HFFc6 (cell line): ENCODE results near the gene TMSB4X. TPM values are rescaled to one million over a fixed set of nuclear protein-coding genes. Genes with fewer than 3 reads are reported as not detected.

Source experiments
- DNase-seq: peaks from one replicate; pipeline ENCODE4 v3.0.0-alpha.2; 2018
- H3K27ac Mint-ChIP-seq: 2 replicates; pipeline ENCODE4 v1.8.0; 2020; ENCODE audit warnings: mild to moderate bottlenecking, mixed read lengths
- H3K27me3 Mint-ChIP-seq: 2 replicates; pipeline ENCODE4 v1.8.0; 2021; ENCODE audit warnings: mild to moderate bottlenecking, moderate library complexity, mixed read lengths; ENCODE audit not compliant: insufficient read depth
- H3K36me3 Mint-ChIP-seq: 2 replicates; pipeline ENCODE4 v1.8.0; 2021; ENCODE audit warnings: low read depth, mixed read lengths
- H3K4me1 Mint-ChIP-seq: 2 replicates; pipeline ENCODE4 v1.8.0; 2020; ENCODE audit warnings: low read depth, mixed read lengths
- H3K4me3 Mint-ChIP-seq: 2 replicates; pipeline ENCODE4 v1.8.0; 2020; ENCODE audit warnings: mild to moderate bottlenecking, moderate library complexity, mixed read lengths
- H3K9me3 Mint-ChIP-seq: 2 replicates; pipeline ENCODE4 v1.8.0; 2020; ENCODE audit warnings: mild to moderate bottlenecking, mixed read lengths
- CTCF ChIP-seq: fragments of 200-600 bp; sonication (generic); IDR thresholded peaks from 2 replicates; pipeline ENCODE4 v1.5.0; 2021; ENCODE audit warnings: antibody characterized with exemption, mild to moderate bottlenecking
- total RNA-seq, 6 experiments: library from RNA; stranded (reverse); fragmentation: NEBNext Ultra II Directional; extraction: Animal tissue kit (Norgen Biotek cat#: 25700); gene quantifications; 2 replicates in 1 of 6; 3 replicates in 5 of 6; pipeline ENCODE4 v1.2.3, GENCODE V29; 2021

The TMSB4X gene
- total RNA-seq, 6 experiments from 2014 or later: 2,364 to 3,067 (median 2,845) TPM

- Mint-ChIP-seq H3K36me3 (no peaks in the 10 kb centered on the region; the same call in 1 of the 2 replicates), H3K9me3 (no peaks in the 10 kb centered on the region), H3K4me1 (peaks cover 33% of the 10 kb centered on the region), H3K4me3 (no peak overlapping the region), H3K27me3 (no peaks in the 10 kb centered on the region), H3K27ac (no peak overlapping the region)
- no peak for TF ChIP-seq CTCF
- no peak for DNase-seq
Observed at GRCh38 chrX:12984603-12985319, 9.9 kb downstream of the TMSB4X start.

GRCh38 chrX:12985331-12985730, 10.4 kb downstream of the TMSB4X start:
- Mint-ChIP-seq H3K36me3 (no peaks in the 10 kb centered on the region; the same call in 1 of the 2 replicates), H3K27ac (no peak overlapping the region), H3K27me3 (no peaks in the 10 kb centered on the region), H3K4me1 (peaks cover 33% of the 10 kb centered on the region), H3K9me3 (no peaks in the 10 kb centered on the region), H3K4me3 (no peak overlapping the region)
- TF ChIP-seq CTCF: no peak
- no peak for DNase-seq

GRCh38 chrX:12986164-12986779, 11.4 kb downstream of the TMSB4X start:
- no peak for TF ChIP-seq CTCF
- H3K4me3 Mint-ChIP-seq: no peak overlapping the region
- H3K9me3 Mint-ChIP-seq: no peaks in the 10 kb centered on the region
- DNase-seq: no peak
- H3K36me3 Mint-ChIP-seq: no peaks in the 10 kb centered on the region; the same call in 1 of the 2 replicates
- H3K27me3 Mint-ChIP-seq: no peaks in the 10 kb centered on the region
- no peak overlapping the region for H3K27ac Mint-ChIP-seq
- peaks cover 33% of the 10 kb centered on the region for H3K4me1 Mint-ChIP-seq

- Mint-ChIP-seq H3K27ac (no peak overlapping the region), H3K9me3 (no peaks in the 10 kb centered on the region), H3K4me3 (no peak overlapping the region; the same call in 1 of the 2 replicates), H3K27me3 (no peaks in the 10 kb centered on the region), H3K4me1 (peaks cover 33% of the 10 kb centered on the region), H3K36me3 (no peaks in the 10 kb centered on the region; the same call in 1 of the 2 replicates)
- DNase-seq: no peak
- no peak for TF ChIP-seq CTCF
Observed at GRCh38 chrX:12986886-12987285, 12.0 kb downstream of the TMSB4X start.

- peaks cover 33% of the 10 kb centered on the region for H3K4me1 Mint-ChIP-seq
- no peak for DNase-seq
- no peaks in the 10 kb centered on the region for H3K27me3 Mint-ChIP-seq
- no peaks in the 10 kb centered on the region for H3K9me3 Mint-ChIP-seq
- H3K36me3 Mint-ChIP-seq: no peaks in the 10 kb centered on the region; the same call in 1 of the 2 replicates
- no peak overlapping the region for H3K27ac Mint-ChIP-seq
- TF ChIP-seq CTCF: no peak
- no peak overlapping the region for H3K4me3 Mint-ChIP-seq
Observed at GRCh38 chrX:12987340-12987739, 12.4 kb downstream of the TMSB4X start.
